K562 (cell line): ENCODE data around the gene TUT4. TPM values are rescaled to one million over a fixed set of nuclear protein-coding genes. Genes with fewer than 3 reads are reported as not detected.

Experiments used
- NFYB ChIP-seq: IDR thresholded peaks from 2 replicates; pipeline ENCODE4 v1.6.1; 2011; ENCODE audit warnings: mild to moderate bottlenecking, moderate library complexity; ENCODE audit not compliant: insufficient read length; ENCODE audit errors: extremely low read depth
- polyA plus RNA-seq, 8 experiments: library from polyadenylated mRNA; depleted of rRNA in 4 of 8; stranded (reverse) in 5 of 8; unstranded in 3 of 8; fragments of >200 nt; fragmentation: Nextera tagmentation in 2 of 8; fragmentation: Illumina TruSeq in 1 of 8; extraction: Ambion mirVana in 2 of 8; extraction: Trizol in 1 of 8; gene quantifications; 2 replicates each; pipeline versions ENCODE4 v1.2.1 to v1.2.3, GENCODE V29; 2011 to 2014; ENCODE audit warnings: inconsistent platforms in 1 of 8, missing spikeins in 1 of 8
- total RNA-seq, 7 experiments: library from RNA; depleted of rRNA in 6 of 7; stranded (reverse); fragments of >200 nt in 6 of 7; fragmentation: Illumina TruSeq in 2 of 7; extraction: Trizol in 2 of 7; gene quantifications; 2 replicates each; pipeline versions ENCODE4 v1.2.1 to v1.2.3, GENCODE V29; 2011 to 2021; ENCODE audit warnings: low replicate concordance in 1 of 7
- TF ChIP-seq, protein P1 (sequence below), 2 experiments: fragments of 450-650 bp in 1 of 2; IDR thresholded peaks; 2 replicates each; pipeline ENCODE4 v1.6.1; 2011 to 2017; ENCODE audit warnings: low read depth in 2 of 2, antibody characterized with exemption in 1 of 2, borderline replicate concordance in 1 of 2, low read length in 1 of 2, mild to moderate bottlenecking in 1 of 2, mixed read lengths in 1 of 2; ENCODE audit not compliant: control insufficient read depth in 1 of 2
- TF ChIP-seq, protein P2 (sequence below): fragments of 450-650 bp; IDR thresholded peaks from 2 replicates; pipeline ENCODE4 v1.7.0; 2016; ENCODE audit warnings: borderline replicate concordance

TUT4 gene
- total and polyA plus RNA-seq, 9 of the 15 experiments (the other 6 are each of a cell fraction or from before 2014, with no cell fraction given) = 15.8 to 53.5 (median 36.7) TPM

DNA sequence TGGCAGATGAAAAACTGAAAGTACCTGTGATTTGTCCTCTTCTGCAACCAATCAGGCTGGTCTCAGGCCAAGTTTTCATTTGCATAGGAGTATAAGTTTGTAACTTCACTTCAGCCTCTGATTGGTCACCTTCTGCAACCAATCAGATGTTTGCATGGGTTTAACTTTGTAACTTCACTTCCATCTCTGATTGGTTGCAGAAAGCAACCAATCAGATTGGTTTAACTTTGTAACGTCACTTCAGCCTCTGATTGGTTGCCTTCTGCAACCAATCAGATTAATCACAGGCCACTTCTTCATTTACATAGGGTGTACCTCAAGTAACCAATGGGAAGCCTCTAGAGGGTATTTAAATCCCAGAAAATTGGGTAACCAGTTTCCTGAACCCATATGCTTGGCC, 18.9 kb upstream of the TUT4 start (continued):
- TF ChIP-seq, protein P1, sequence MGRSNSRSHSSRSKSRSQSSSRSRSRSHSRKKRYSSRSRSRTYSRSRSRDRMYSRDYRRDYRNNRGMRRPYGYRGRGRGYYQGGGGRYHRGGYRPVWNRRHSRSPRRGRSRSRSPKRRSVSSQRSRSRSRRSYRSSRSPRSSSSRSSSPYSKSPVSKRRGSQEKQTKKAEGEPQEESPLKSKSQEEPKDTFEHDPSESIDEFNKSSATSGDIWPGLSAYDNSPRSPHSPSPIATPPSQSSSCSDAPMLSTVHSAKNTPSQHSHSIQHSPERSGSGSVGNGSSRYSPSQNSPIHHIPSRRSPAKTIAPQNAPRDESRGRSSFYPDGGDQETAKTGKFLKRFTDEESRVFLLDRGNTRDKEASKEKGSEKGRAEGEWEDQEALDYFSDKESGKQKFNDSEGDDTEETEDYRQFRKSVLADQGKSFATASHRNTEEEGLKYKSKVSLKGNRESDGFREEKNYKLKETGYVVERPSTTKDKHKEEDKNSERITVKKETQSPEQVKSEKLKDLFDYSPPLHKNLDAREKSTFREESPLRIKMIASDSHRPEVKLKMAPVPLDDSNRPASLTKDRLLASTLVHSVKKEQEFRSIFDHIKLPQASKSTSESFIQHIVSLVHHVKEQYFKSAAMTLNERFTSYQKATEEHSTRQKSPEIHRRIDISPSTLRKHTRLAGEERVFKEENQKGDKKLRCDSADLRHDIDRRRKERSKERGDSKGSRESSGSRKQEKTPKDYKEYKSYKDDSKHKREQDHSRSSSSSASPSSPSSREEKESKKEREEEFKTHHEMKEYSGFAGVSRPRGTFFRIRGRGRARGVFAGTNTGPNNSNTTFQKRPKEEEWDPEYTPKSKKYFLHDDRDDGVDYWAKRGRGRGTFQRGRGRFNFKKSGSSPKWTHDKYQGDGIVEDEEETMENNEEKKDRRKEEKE (IDR thresholded peaks at IDR 0.05; ENCODE audit: borderline replicate concordance in 1 of 2, control insufficient read depth in 1 of 2, low read depth in 2 of 2, low read length in 1 of 2) = no peak
- TF ChIP-seq, protein P2, sequence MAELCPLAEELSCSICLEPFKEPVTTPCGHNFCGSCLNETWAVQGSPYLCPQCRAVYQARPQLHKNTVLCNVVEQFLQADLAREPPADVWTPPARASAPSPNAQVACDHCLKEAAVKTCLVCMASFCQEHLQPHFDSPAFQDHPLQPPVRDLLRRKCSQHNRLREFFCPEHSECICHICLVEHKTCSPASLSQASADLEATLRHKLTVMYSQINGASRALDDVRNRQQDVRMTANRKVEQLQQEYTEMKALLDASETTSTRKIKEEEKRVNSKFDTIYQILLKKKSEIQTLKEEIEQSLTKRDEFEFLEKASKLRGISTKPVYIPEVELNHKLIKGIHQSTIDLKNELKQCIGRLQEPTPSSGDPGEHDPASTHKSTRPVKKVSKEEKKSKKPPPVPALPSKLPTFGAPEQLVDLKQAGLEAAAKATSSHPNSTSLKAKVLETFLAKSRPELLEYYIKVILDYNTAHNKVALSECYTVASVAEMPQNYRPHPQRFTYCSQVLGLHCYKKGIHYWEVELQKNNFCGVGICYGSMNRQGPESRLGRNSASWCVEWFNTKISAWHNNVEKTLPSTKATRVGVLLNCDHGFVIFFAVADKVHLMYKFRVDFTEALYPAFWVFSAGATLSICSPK = no peak
- TF ChIP-seq NFYB = peak; percentile 77
- TF ChIP-seq, all 486 proteins: peak for 13
